SJSA1 (cell line): ENCODE data around the gene PTTG2. TPM values are rescaled to one million over a fixed set of nuclear protein-coding genes. Genes with fewer than 3 reads are reported as not detected.
"Not testable (repeated sequence)": the region's sequence is repeated elsewhere in the genome, so short reads cannot be mapped to it uniquely, and the experiment has no call there.

Experiments
- DNase-seq, 2 experiments: peaks; one replicate each; pipeline ENCODE4 v3.0.0-alpha.2; 2015 to 2020; ENCODE audit warnings: low spot score in 2 of 2, low read depth in 1 of 2
- H3K27ac ChIP-seq: fragments of 250-450 bp; sonication (Bioruptor Pico); 2 replicates; pipeline ENCODE4 v1.5.1; 2020; ENCODE audit warnings: mild to moderate bottlenecking, moderate library complexity
- H3K27me3 ChIP-seq: fragments of 250-450 bp; sonication (Bioruptor Pico); replicated peaks from 2 replicates; pipeline ENCODE4 v1.5.1; 2020; ENCODE audit warnings: mild to moderate bottlenecking, moderate library complexity
- H3K36me3 ChIP-seq: fragments of 250-450 bp; sonication (Bioruptor Pico); 2 replicates; pipeline ENCODE4 v1.5.1; 2020; ENCODE audit warnings: mild to moderate bottlenecking
- H3K4me1 ChIP-seq: fragments of 250-450 bp; sonication (Bioruptor Pico); replicated peaks from 2 replicates; pipeline ENCODE4 v1.6.1; 2021; ENCODE audit warnings: mild to moderate bottlenecking
- H3K4me3 ChIP-seq: fragments of 250-450 bp; sonication (Bioruptor Pico); 2 replicates; pipeline ENCODE4 v1.5.1; 2020; ENCODE audit warnings: mild to moderate bottlenecking
- H3K9me3 ChIP-seq: fragments of 250-450 bp; sonication (Bioruptor Pico); replicated peaks from 2 replicates; pipeline ENCODE4 v1.5.1; 2020; ENCODE audit warnings: mild to moderate bottlenecking
- total RNA-seq: library from RNA; depleted of rRNA; stranded (reverse); fragments of >200 nt; shearing (Covaris generic); gene quantifications from 2 replicates; pipeline ENCODE4 v1.2.3, GENCODE V29; 2014; rRNA removed

PTTG2 gene
- total RNA-seq, result not detected in 2 replicates

GRCh38 chr4:37960098-37960497 is at the start of gene PTTG2:
Gene PTTG2, plus strand, starts transcription at chr4:37960398. Its CDS starts 37 bp downstream, at chr4:37960435.
- H3K27ac ChIP-seq, result no peak within 1 kb of the TSS
- no peak for DNase-seq
- no peaks in the 10 kb centered on the region for H3K36me3 ChIP-seq
- H3K4me3 ChIP-seq, result no peak within 1 kb of the TSS
- H3K4me1 ChIP-seq, result no peaks in the 10 kb centered on the region
- no peaks in the 10 kb centered on the region for H3K27me3 ChIP-seq
- H3K9me3 ChIP-seq, result no peaks in the 10 kb centered on the region

DNA sequence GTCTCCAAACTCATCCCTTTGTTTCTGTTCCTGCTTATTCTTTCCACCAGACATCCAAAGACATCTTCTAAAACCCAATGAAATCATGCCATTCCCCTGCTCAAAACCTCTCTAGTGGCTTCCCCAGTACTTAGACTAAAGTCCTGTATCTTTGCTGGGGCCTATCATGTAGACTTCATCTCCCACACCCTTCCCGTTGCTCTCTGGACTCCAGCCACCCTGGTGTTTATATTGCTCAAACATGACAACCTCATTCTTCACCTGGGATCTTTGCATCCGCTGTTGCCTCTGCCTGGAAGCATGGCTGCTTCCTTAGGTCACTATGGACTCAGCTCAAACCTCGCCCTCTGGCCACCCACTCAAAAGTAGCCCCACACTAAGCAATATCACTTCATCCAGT is 45.7 kb upstream of the PTTG2 start:
- Histone ChIP-seq H3K4me1 (no peaks in the 10 kb centered on the region), H3K27ac (no peak overlapping the region), H3K9me3 (no peaks in the 10 kb centered on the region), H3K4me3 (no peak overlapping the region), H3K27me3 (no peaks in the 10 kb centered on the region), H3K36me3 (no peaks in the 10 kb centered on the region)
- no peak for DNase-seq

DNA sequence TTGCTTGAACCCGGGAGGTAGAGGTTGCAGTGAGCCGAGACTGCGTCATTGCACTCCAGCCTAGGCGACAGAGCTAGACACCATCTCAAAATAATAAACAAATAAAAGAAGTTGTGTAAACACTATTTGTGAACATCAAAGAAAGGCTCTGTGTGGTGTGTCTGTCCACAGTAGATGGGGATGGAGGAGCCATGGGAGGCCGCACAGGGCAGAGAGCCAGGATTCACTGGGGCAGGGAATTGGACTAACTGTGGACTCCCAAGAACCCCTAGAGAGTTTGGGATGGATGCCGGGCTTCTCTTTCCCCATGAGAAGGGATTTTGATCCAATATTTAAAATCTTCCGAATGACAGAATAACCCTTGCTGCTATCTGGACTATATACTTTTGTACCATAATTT is 42.8 kb upstream of the PTTG2 start:
- no peaks in the 10 kb centered on the region for H3K27me3 ChIP-seq
- H3K4me3 ChIP-seq, result no peak overlapping the region
- H3K36me3 ChIP-seq, result no peaks in the 10 kb centered on the region
- no peaks in the 10 kb centered on the region for H3K9me3 ChIP-seq
- no peak for DNase-seq
- H3K4me1 ChIP-seq, result no peaks in the 10 kb centered on the region
- H3K27ac ChIP-seq, result no peak overlapping the region

- no peak overlapping the region for H3K27ac ChIP-seq
- no peaks in the 10 kb centered on the region for H3K4me1 ChIP-seq
- no peak overlapping the region for H3K4me3 ChIP-seq
- H3K9me3 ChIP-seq, result no peaks in the 10 kb centered on the region
- H3K36me3 ChIP-seq, result no peaks in the 10 kb centered on the region
- no peaks in the 10 kb centered on the region for H3K27me3 ChIP-seq
- DNase-seq, result no peak
Measured at GRCh38 chr4:37918653-37919052, 41.5 kb upstream of the PTTG2 start.

- Histone ChIP-seq H3K27ac (no peak overlapping the region), H3K36me3 (no peaks in the 10 kb centered on the region), H3K9me3 (no peaks in the 10 kb centered on the region), H3K4me3 (no peak overlapping the region), H3K27me3 (no peaks in the 10 kb centered on the region), H3K4me1 (no peaks in the 10 kb centered on the region)
- DNase-seq, result no peak
Measured at GRCh38 chr4:37922328-37922727, 37.9 kb upstream of the PTTG2 start.

- DNase-seq, H3K4me1 ChIP-seq, H3K36me3 ChIP-seq, H3K9me3 ChIP-seq, H3K27me3 ChIP-seq, H3K4me3 ChIP-seq, H3K27ac ChIP-seq: not testable (repeated sequence)
Measured at GRCh38 chr4:37923089-37923488, 37.1 kb upstream of the PTTG2 start.

DNA sequence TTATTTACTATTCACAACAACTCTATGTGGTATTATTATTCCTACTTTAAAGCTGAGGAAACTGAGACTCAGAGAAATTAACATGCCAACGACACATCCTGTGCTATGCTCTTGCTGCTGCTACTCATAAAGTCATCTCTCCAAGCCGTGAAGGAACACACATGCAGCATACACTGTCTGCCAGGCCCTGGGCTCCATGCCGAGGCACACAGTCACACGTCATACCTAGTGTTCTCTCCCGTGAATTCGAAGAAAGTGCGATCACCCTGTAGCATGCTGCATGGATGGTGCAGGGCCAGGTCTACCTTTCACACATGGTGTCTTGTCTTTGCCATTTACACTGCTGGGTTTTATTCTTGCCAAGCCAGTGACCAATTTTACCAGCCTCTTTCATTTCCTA is 35.3 kb upstream of the PTTG2 start:
- Histone ChIP-seq H3K27me3 (no peaks in the 10 kb centered on the region), H3K4me1 (0 out of 2 replicates have a peak, but pooled peaks cover 5% of the 10 kb centered on the region), H3K9me3 (no peaks in the 10 kb centered on the region), H3K27ac (no peak overlapping the region), H3K36me3 (no peaks in the 10 kb centered on the region), H3K4me3 (no peak overlapping the region)
- DNase-seq, result no peak

GRCh38 chr4:37927434-37927833 is 32.8 kb upstream of the PTTG2 start:
- H3K4me1 ChIP-seq, result 0 out of 2 replicates have a peak, but pooled peaks cover 5% of the 10 kb centered on the region
- no peak overlapping the region for H3K27ac ChIP-seq
- no peaks in the 10 kb centered on the region for H3K9me3 ChIP-seq
- no peak for DNase-seq
- H3K36me3 ChIP-seq, result no peaks in the 10 kb centered on the region
- no peaks in the 10 kb centered on the region for H3K27me3 ChIP-seq
- H3K4me3 ChIP-seq, result no peak overlapping the region

- Histone ChIP-seq H3K4me3 (no peak overlapping the region), H3K4me1 (0 out of 2 replicates have a peak, but pooled peaks cover 5% of the 10 kb centered on the region), H3K36me3 (no peaks in the 10 kb centered on the region), H3K27ac (no peak overlapping the region), H3K27me3 (no peaks in the 10 kb centered on the region), H3K9me3 (no peaks in the 10 kb centered on the region)
- peak in 1 of 2 experiments; percentile 12 for DNase-seq
Measured at GRCh38 chr4:37928426-37929416, 31.5 kb upstream of the PTTG2 start.

GRCh38 chr4:37934096-37934495 is 26.1 kb upstream of the PTTG2 start:
- H3K27me3 ChIP-seq, result no peaks in the 10 kb centered on the region
- H3K4me3 ChIP-seq, result no peak overlapping the region
- H3K4me1 ChIP-seq, result 0 out of 2 replicates have a peak, but pooled peaks cover 1% of the 10 kb centered on the region
- no peak for DNase-seq
- H3K36me3 ChIP-seq, result no peaks in the 10 kb centered on the region
- H3K9me3 ChIP-seq, result no peaks in the 10 kb centered on the region
- no peak overlapping the region for H3K27ac ChIP-seq

DNA sequence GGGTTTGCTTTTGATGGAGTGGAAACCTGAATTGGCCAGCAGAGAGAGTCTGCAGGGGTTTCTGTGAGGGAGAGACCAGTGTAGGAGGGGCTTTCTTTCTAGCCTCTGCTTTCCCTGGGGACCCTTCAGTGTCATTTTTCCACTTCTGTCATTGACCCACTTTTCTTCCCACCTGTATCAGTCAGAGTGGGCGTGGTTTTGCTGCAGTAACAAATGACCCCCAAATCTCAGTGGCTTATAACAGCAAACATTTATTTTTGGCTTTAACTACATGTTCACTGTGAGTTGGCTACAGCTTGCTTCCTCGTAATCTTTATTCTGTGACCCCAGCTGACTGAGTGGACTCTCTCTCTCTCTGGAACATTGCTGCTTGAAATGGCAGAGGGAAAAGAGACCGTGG is 25.6 kb upstream of the PTTG2 start:
- Histone ChIP-seq H3K9me3 (no peaks in the 10 kb centered on the region), H3K27ac (no peak overlapping the region), H3K4me1 (no peaks in the 10 kb centered on the region), H3K27me3 (no peaks in the 10 kb centered on the region), H3K36me3 (no peaks in the 10 kb centered on the region), H3K4me3 (no peak overlapping the region)
- DNase-seq, result no peak

DNA sequence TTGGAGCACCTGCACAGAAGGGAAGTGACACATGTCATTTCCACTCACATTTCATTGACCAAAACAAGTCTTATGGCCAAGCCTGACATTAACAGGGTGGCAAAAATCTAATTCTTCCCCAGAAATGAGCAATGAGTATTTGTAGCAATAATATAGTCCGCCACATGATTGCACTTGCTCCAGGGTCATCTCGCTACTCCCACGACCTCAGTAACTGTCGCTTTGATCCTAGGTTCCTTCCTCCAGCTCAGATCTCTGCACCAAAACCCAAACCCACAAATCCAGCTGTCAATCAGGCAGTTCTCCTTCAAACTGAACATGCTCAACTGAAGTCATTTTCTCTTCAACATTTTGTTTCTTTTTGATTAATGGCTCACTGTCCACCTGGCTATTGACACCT is 25.2 kb upstream of the PTTG2 start:
- no peaks in the 10 kb centered on the region for H3K9me3 ChIP-seq
- no peak overlapping the region for H3K27ac ChIP-seq
- DNase-seq, result no peak
- H3K36me3 ChIP-seq, result no peaks in the 10 kb centered on the region
- H3K27me3 ChIP-seq, result no peaks in the 10 kb centered on the region
- no peaks in the 10 kb centered on the region for H3K4me1 ChIP-seq
- no peak overlapping the region for H3K4me3 ChIP-seq

GRCh38 chr4:37936889-37937498 is 23.2 kb upstream of the PTTG2 start:
- H3K27me3 ChIP-seq, result no peaks in the 10 kb centered on the region
- no peaks in the 10 kb centered on the region for H3K4me1 ChIP-seq
- no peaks in the 10 kb centered on the region for H3K36me3 ChIP-seq
- no peak overlapping the region for H3K27ac ChIP-seq
- H3K4me3 ChIP-seq, result no peak overlapping the region
- H3K9me3 ChIP-seq, result no peaks in the 10 kb centered on the region
- no peak for DNase-seq

- Histone ChIP-seq H3K4me3 (no peak overlapping the region), H3K27ac (no peak overlapping the region), H3K27me3 (no peaks in the 10 kb centered on the region), H3K9me3 (no peaks in the 10 kb centered on the region), H3K36me3 (no peaks in the 10 kb centered on the region), H3K4me1 (no peaks in the 10 kb centered on the region)
- DNase-seq, result no peak
Measured at GRCh38 chr4:37938208-37938607, 22.0 kb upstream of the PTTG2 start.
